ENCODE data around the gene FBXL19. TPM values are rescaled to one million over a fixed set of nuclear protein-coding genes. Genes with fewer than 3 reads are reported as not detected.
"Not testable (repeated sequence)": the region's sequence is repeated elsewhere in the genome, so short reads cannot be mapped to it uniquely, and the experiment has no call there.

The FBXL19 gene
- 8.0 TPM for total RNA-seq
- long read RNA-seq, partial matches to known transcripts: 2 of 6 reads
- long read RNA-seq, other reads (novel, unspliced or antisense): 4 of 6 reads

GRCh38 chr16:30923554-30924075 lies at the start of gene FBXL19:
FBXL19 (plus strand) TSS chr16:30923572; CDS start chr16:30925755, 2,183 bp downstream.
- intact Hi-C loops (cut with DNase I): loop anchor here (2.0 to 5.0 kb wide), 3 partner anchors 27 to 266 kb away; partner anchors contain the start of genes CTF1, FBRS and ZNF629
- DNase-seq (ENCODE audit: low spot score): no peak

GRCh38 chr16:30874244-30874820 lies 49.0 kb upstream of the FBXL19 start:
- intact Hi-C loops (cut with DNase I): loop anchor here (5.0 kb wide), 1 partner anchor 97 kb away; no protein-coding TSS in a partner anchor
- DNase-seq (ENCODE audit: low spot score): no peak

- DNase-seq (ENCODE audit: low spot score): peak; percentile 97
- intact Hi-C loops (cut with DNase I): loop anchor here (5.0 kb wide), 1 partner anchor 98 kb away; no protein-coding TSS in a partner anchor
Observed at GRCh38 chr16:30874821-30875717, 48.3 kb upstream of the FBXL19 start.

GRCh38 chr16:30875871-30876801 lies 47.2 kb upstream of the FBXL19 start:
- DNase-seq (ENCODE audit: low spot score): no peak
- intact Hi-C loops (cut with DNase I): no loop called here

GRCh38 chr16:30876867-30877266 lies 46.5 kb upstream of the FBXL19 start:
- intact Hi-C loops (cut with DNase I): no loop called here

GRCh38 chr16:30882429-30883310 lies 40.7 kb upstream of the FBXL19 start:
- DNase-seq (ENCODE audit: low spot score): no peak
- intact Hi-C loops (cut with DNase I): no loop called here

More at GRCh38 chr16:30876867-30877266, 46.5 kb upstream of the FBXL19 start:
- DNase-seq (ENCODE audit: low spot score): no peak

GRCh38 chr16:30884760-30885159 lies 38.6 kb upstream of the FBXL19 start:
- DNase-seq (ENCODE audit: low spot score): no peak
- intact Hi-C loops (cut with DNase I): no loop called here

- no peak for DNase-seq (ENCODE audit: low spot score)
- intact Hi-C loops (cut with DNase I): no loop called here
Observed at GRCh38 chr16:30885196-30885595, 38.2 kb upstream of the FBXL19 start.

GRCh38 chr16:30886145-30886544 lies 37.2 kb upstream of the FBXL19 start:
- intact Hi-C loops (cut with DNase I): no loop called here
- DNase-seq (ENCODE audit: low spot score): no peak

GRCh38 chr16:30887927-30888326 lies 35.4 kb upstream of the FBXL19 start:
- no peak for DNase-seq (ENCODE audit: low spot score)
- intact Hi-C loops (cut with DNase I): no loop called here

GRCh38 chr16:30888856-30889499 lies 34.4 kb upstream of the FBXL19 start:
- intact Hi-C loops (cut with DNase I): no loop called here
- no peak for DNase-seq (ENCODE audit: low spot score)

- intact Hi-C loops (cut with DNase I): loop anchor here (5.0 kb wide), 1 partner anchor 102 kb away; the partner anchor contains the start of gene ZNF629
- DNase-seq (ENCODE audit: low spot score): no peak
Observed at GRCh38 chr16:30889721-30890120, 33.7 kb upstream of the FBXL19 start.

- intact Hi-C loops (cut with DNase I): loop anchor here (5.0 kb wide), 1 partner anchor 104 kb away; the partner anchor contains the start of gene ZNF629
- DNase-seq (ENCODE audit: low spot score): not testable (repeated sequence)
Observed at GRCh38 chr16:30891043-30891823, 32.1 kb upstream of the FBXL19 start.

- no peak for DNase-seq (ENCODE audit: low spot score)
- intact Hi-C loops (cut with DNase I): loop anchor here (5.0 kb wide), 1 partner anchor 106 kb away; the partner anchor contains the start of gene ZNF629
Observed at GRCh38 chr16:30892670-30893416, 30.5 kb upstream of the FBXL19 start.

GRCh38 chr16:30893417-30893743 lies 30.0 kb upstream of the FBXL19 start:
- intact Hi-C loops (cut with DNase I): loop anchor here (5.0 kb wide), 1 partner anchor 106 kb away; the partner anchor contains the start of gene ZNF629

More at GRCh38 chr16:30893417-30893743, 30.0 kb upstream of the FBXL19 start:
- no peak for DNase-seq (ENCODE audit: low spot score)

Data from cardiac septum (tissue), 1 donor.